ENCODE results near the gene PTPN1.

The PTPN1 gene

GRCh38 chr20:50578778-50579165, 68.6 kb downstream of the PTPN1 start:
- H3K4me1 Mint-ChIP-seq (ENCODE audit: low read depth): no peaks in the 10 kb centered on the region
- peaks cover 93% of the 10 kb centered on the region for H3K36me3 Mint-ChIP-seq (ENCODE audit: low read depth)
- intact Hi-C loops (cut with micrococcal nuclease): loop anchor here (10.0 kb wide), 1 partner anchor 54 kb away; no protein-coding TSS in a partner anchor
- H3K9me3 Mint-ChIP-seq: no peaks in the 10 kb centered on the region
- no peak overlapping the region for H3K27ac Mint-ChIP-seq
- no peak overlapping the region for H3K4me3 Mint-ChIP-seq
- H3K27me3 Mint-ChIP-seq: no peaks in the 10 kb centered on the region

GRCh38 chr20:50579511-50579910, 69.3 kb downstream of the PTPN1 start:
- intact Hi-C loops (cut with micrococcal nuclease): loop anchor here (10.0 kb wide), 1 partner anchor 55 kb away; no protein-coding TSS in a partner anchor
- H3K4me1 Mint-ChIP-seq (ENCODE audit: low read depth): no peaks in the 10 kb centered on the region
- peaks cover 91% of the 10 kb centered on the region for H3K36me3 Mint-ChIP-seq (ENCODE audit: low read depth)
- no peaks in the 10 kb centered on the region for H3K27me3 Mint-ChIP-seq
- no peak overlapping the region for H3K27ac Mint-ChIP-seq
- H3K4me3 Mint-ChIP-seq: no peak overlapping the region
- no peaks in the 10 kb centered on the region for H3K9me3 Mint-ChIP-seq

- intact Hi-C loops (cut with micrococcal nuclease): loop anchor here (2.0 kb wide), 1 partner anchor 393 kb away; no protein-coding TSS in a partner anchor
- Mint-ChIP-seq H3K36me3 (ENCODE audit: low read depth) (peaks cover 91% of the 10 kb centered on the region), H3K4me1 (ENCODE audit: low read depth) (no peaks in the 10 kb centered on the region), H3K4me3 (no peak overlapping the region), H3K27me3 (no peaks in the 10 kb centered on the region), H3K27ac (no peak overlapping the region), H3K9me3 (no peaks in the 10 kb centered on the region)
Measured at GRCh38 chr20:50580016-50580747, 70.0 kb downstream of the PTPN1 start.

GRCh38 chr20:50580842-50581544, 70.8 kb downstream of the PTPN1 start:
- H3K9me3 Mint-ChIP-seq: no peaks in the 10 kb centered on the region
- intact Hi-C loops (cut with micrococcal nuclease): loop anchor here (2.0 kb wide), 1 partner anchor 394 kb away; no protein-coding TSS in a partner anchor
- no peak overlapping the region for H3K27ac Mint-ChIP-seq
- peaks cover 91% of the 10 kb centered on the region for H3K36me3 Mint-ChIP-seq (ENCODE audit: low read depth)
- no peaks in the 10 kb centered on the region for H3K27me3 Mint-ChIP-seq
- no peaks in the 10 kb centered on the region for H3K4me1 Mint-ChIP-seq (ENCODE audit: low read depth)
- H3K4me3 Mint-ChIP-seq: no peak overlapping the region

GRCh38 chr20:50582092-50582491, 71.9 kb downstream of the PTPN1 start:
- H3K9me3 Mint-ChIP-seq: no peaks in the 10 kb centered on the region
- H3K27me3 Mint-ChIP-seq: no peaks in the 10 kb centered on the region
- intact Hi-C loops (cut with micrococcal nuclease): no loop called here
- no peak overlapping the region for H3K27ac Mint-ChIP-seq
- H3K4me3 Mint-ChIP-seq: no peak overlapping the region
- no peaks in the 10 kb centered on the region for H3K4me1 Mint-ChIP-seq (ENCODE audit: low read depth)
- H3K36me3 Mint-ChIP-seq (ENCODE audit: low read depth): peaks cover 96% of the 10 kb centered on the region

- Mint-ChIP-seq H3K4me1 (ENCODE audit: low read depth) (no peaks in the 10 kb centered on the region), H3K4me3 (no peak overlapping the region), H3K27ac (no peak overlapping the region), H3K36me3 (ENCODE audit: low read depth) (peaks cover 96% of the 10 kb centered on the region), H3K9me3 (no peaks in the 10 kb centered on the region), H3K27me3 (no peaks in the 10 kb centered on the region)
- intact Hi-C loops (cut with micrococcal nuclease): no loop called here
Measured at GRCh38 chr20:50582591-50583234, 72.5 kb downstream of the PTPN1 start.

GRCh38 chr20:50583442-50584150, 73.4 kb downstream of the PTPN1 start:
- no peaks in the 10 kb centered on the region for H3K27me3 Mint-ChIP-seq
- H3K27ac Mint-ChIP-seq: no peak overlapping the region
- peaks cover 96% of the 10 kb centered on the region for H3K36me3 Mint-ChIP-seq (ENCODE audit: low read depth)
- intact Hi-C loops (cut with micrococcal nuclease): no loop called here
- no peaks in the 10 kb centered on the region for H3K4me1 Mint-ChIP-seq (ENCODE audit: low read depth)
- no peaks in the 10 kb centered on the region for H3K9me3 Mint-ChIP-seq
- no peak overlapping the region for H3K4me3 Mint-ChIP-seq

GRCh38 chr20:50584687-50585086, 74.5 kb downstream of the PTPN1 start:
- H3K36me3 Mint-ChIP-seq (ENCODE audit: low read depth): peaks cover 94% of the 10 kb centered on the region
- no peak overlapping the region for H3K27ac Mint-ChIP-seq
- H3K9me3 Mint-ChIP-seq: no peaks in the 10 kb centered on the region
- no peak overlapping the region for H3K4me3 Mint-ChIP-seq
- intact Hi-C loops (cut with micrococcal nuclease): no loop called here
- no peaks in the 10 kb centered on the region for H3K27me3 Mint-ChIP-seq
- H3K4me1 Mint-ChIP-seq (ENCODE audit: low read depth): no peaks in the 10 kb centered on the region

GRCh38 chr20:50585214-50585613, 75.0 kb downstream of the PTPN1 start:
- Mint-ChIP-seq H3K27ac (no peak overlapping the region), H3K4me1 (ENCODE audit: low read depth) (no peaks in the 10 kb centered on the region), H3K9me3 (no peaks in the 10 kb centered on the region), H3K27me3 (no peaks in the 10 kb centered on the region), H3K36me3 (ENCODE audit: low read depth) (peaks cover 94% of the 10 kb centered on the region), H3K4me3 (no peak overlapping the region)
- intact Hi-C loops (cut with micrococcal nuclease): no loop called here

GRCh38 chr20:50585678-50586077, 75.5 kb downstream of the PTPN1 start:
- no peaks in the 10 kb centered on the region for H3K4me1 Mint-ChIP-seq (ENCODE audit: low read depth)
- no peaks in the 10 kb centered on the region for H3K9me3 Mint-ChIP-seq
- intact Hi-C loops (cut with micrococcal nuclease): no loop called here
- H3K27me3 Mint-ChIP-seq: no peaks in the 10 kb centered on the region
- no peak overlapping the region for H3K27ac Mint-ChIP-seq
- H3K36me3 Mint-ChIP-seq (ENCODE audit: low read depth): peaks cover 93% of the 10 kb centered on the region
- no peak overlapping the region for H3K4me3 Mint-ChIP-seq

GRCh38 chr20:50586531-50587232, 76.5 kb downstream of the PTPN1 start:
- peaks cover 83% of the 10 kb centered on the region for H3K36me3 Mint-ChIP-seq (ENCODE audit: low read depth)
- intact Hi-C loops (cut with micrococcal nuclease): no loop called here
- H3K27me3 Mint-ChIP-seq: no peaks in the 10 kb centered on the region

GRCh38 chr20:50587291-50587961, 77.2 kb downstream of the PTPN1 start:
- no peak overlapping the region for H3K27ac Mint-ChIP-seq
- H3K27me3 Mint-ChIP-seq: no peaks in the 10 kb centered on the region
- H3K4me1 Mint-ChIP-seq (ENCODE audit: low read depth): no peaks in the 10 kb centered on the region
- no peak overlapping the region for H3K4me3 Mint-ChIP-seq
- intact Hi-C loops (cut with micrococcal nuclease): no loop called here
- no peaks in the 10 kb centered on the region for H3K9me3 Mint-ChIP-seq
- H3K36me3 Mint-ChIP-seq (ENCODE audit: low read depth): peaks cover 83% of the 10 kb centered on the region

More at GRCh38 chr20:50586531-50587232, 76.5 kb downstream of the PTPN1 start:
- no peak overlapping the region for H3K4me3 Mint-ChIP-seq
- H3K27ac Mint-ChIP-seq: no peak overlapping the region
- no peaks in the 10 kb centered on the region for H3K4me1 Mint-ChIP-seq (ENCODE audit: low read depth)
- H3K9me3 Mint-ChIP-seq: no peaks in the 10 kb centered on the region

Measured in dendritic cell treated with granulocyte-macrophage colony-stimulating factor and Interleukin-4, amounts not matched to agents 40 ng/mL and 50 ng/mL, for 4 days (primary cell).